ENCODE data around the gene IGF1R. TPM values are rescaled to one million over a fixed set of nuclear protein-coding genes. Genes with fewer than 3 reads are reported as not detected.

The IGF1R gene
- total RNA-seq, 6 donors from 2014 or later: 31.0 to 142 (median 63.8) TPM

DNA sequence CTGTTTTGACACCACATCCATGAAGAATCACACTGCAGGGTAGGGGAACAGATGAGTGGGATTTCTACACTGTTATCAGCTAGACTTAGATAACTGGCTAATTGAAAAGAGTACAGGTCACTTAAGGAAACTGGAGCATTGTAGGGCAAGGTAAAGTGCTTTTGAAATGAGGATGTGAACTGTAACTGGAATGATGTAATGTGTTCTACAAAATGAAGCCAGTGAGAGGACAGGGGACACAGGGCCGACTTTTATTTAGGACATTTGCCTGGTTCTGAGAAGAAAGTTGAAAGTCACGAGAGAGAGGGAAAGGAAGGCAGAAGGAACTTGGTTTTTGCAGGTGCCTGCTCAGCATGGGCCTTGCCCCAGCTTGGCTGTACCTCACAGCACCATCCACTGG lies 50.5 kb downstream of the IGF1R start:
- WGBS, 2 donors: 53 to 69% methylated on average over 2 of the region's 2 CpGs

DNA sequence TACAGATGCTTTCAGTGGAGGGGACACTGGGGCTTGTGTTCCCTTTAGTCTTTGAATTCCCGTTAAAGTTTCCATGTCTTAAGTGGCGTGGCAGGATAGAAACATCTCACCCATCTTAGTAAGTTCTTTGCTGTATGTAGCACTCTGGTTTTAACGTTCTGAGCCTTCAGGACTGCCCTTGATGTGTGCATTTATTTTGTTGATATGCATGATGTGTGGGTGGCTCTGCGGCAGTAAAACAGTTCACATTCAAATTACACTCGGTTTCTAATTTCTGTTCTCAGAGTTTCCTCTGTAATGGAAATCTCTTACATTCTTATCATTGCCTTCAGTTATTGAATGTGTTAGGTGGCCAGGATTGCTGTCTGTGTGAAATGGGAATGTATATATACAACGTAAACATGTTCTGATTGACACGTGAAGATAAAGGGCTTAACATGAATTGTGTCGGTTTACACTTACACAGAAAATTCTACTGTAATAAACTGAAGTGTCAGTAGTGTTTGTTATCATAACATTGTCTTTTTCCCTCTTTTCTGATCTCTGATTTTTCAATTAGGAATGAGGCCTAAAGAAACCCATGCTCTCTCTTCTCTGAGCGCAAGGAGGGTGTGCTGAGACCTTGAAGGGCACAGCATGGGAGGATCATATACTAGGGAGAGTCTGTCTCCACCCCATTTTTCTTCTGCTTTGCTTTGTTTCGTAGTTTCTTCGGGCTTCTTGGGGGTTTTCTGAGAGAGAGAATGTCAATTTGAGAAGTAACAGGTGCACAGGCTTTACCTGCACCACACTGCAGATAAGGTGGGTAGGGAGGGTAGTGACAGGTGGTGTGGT lies 51.5 kb downstream of the IGF1R start:
- DNase-seq (no peak), ATAC-seq (ENCODE audit: low FRiP score in 2 of 2) (no peak)
- no peak overlapping the region for H3K27ac ChIP-seq
- no peaks in the 10 kb centered on the region for H3K9me3 ChIP-seq
- no peaks in the 10 kb centered on the region for H3K27me3 ChIP-seq
- H3K4me3 ChIP-seq: no peak overlapping the region
- TF ChIP-seq, protein P1, sequence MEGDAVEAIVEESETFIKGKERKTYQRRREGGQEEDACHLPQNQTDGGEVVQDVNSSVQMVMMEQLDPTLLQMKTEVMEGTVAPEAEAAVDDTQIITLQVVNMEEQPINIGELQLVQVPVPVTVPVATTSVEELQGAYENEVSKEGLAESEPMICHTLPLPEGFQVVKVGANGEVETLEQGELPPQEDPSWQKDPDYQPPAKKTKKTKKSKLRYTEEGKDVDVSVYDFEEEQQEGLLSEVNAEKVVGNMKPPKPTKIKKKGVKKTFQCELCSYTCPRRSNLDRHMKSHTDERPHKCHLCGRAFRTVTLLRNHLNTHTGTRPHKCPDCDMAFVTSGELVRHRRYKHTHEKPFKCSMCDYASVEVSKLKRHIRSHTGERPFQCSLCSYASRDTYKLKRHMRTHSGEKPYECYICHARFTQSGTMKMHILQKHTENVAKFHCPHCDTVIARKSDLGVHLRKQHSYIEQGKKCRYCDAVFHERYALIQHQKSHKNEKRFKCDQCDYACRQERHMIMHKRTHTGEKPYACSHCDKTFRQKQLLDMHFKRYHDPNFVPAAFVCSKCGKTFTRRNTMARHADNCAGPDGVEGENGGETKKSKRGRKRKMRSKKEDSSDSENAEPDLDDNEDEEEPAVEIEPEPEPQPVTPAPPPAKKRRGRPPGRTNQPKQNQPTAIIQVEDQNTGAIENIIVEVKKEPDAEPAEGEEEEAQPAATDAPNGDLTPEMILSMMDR (IDR thresholded peaks at IDR 0.05): no peak
- TF ChIP-seq POLR2A (IDR thresholded peaks at IDR 0.05): no peak
- TF ChIP-seq POLR2AphosphoS5 (IDR thresholded peaks at IDR 0.05): no peak
- TF ChIP-seq EP300 (IDR thresholded peaks at IDR 0.05): no peak
- H3K4me1 ChIP-seq: peaks cover 19 to 37% (median 29%) of the 10 kb centered on the region in 4 donors
- WGBS, 2 donors: 70 to 76% methylated on average over 11 of the region's 11 CpGs
- H3K36me3 ChIP-seq: no peaks in the 10 kb centered on the region

More for the DNA sequence above, 50.5 kb downstream of the IGF1R start:
- no peak overlapping the region for H3K4me3 ChIP-seq
- ATAC-seq (ENCODE audit: low FRiP score in 2 of 2): no peak
- DNase-seq: no peak
- no peaks in the 10 kb centered on the region for H3K27me3 ChIP-seq
- H3K4me1 ChIP-seq: peaks cover 19 to 36% (median 24%) of the 10 kb centered on the region in 4 donors
- no peaks in the 10 kb centered on the region for H3K36me3 ChIP-seq
- no peaks in the 10 kb centered on the region for H3K9me3 ChIP-seq
- TF ChIP-seq EP300 (IDR thresholded peaks at IDR 0.05) (no peak), POLR2A (IDR thresholded peaks at IDR 0.05) (no peak), POLR2AphosphoS5 (IDR thresholded peaks at IDR 0.05) (no peak)
- TF ChIP-seq, protein P1 (IDR thresholded peaks at IDR 0.05): no peak
- H3K27ac ChIP-seq: no peak overlapping the region

DNA sequence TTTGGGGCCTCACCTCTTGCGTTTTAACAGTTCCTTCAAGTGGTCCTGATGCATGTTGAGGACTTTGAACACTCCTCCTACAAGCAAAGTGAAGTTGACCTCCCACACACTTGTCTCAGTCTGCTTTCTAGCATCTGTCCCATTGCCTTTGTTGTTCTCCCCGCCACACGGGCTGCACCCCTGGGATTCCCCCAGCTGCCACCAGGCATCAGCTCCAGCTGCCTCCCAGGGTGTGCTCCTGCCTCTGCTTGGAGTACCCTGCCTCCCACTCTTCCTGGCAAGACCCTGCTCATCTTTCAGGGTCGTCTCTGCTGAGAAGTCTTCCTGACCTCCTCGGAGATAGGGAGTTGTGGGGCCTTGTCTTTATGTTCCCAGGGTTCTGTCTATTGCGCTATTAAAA lies 52.2 kb downstream of the IGF1R start:
- DNase-seq: peak in 1 of 2 donors; percentile 13
- 84 to 86% methylated on average over 6 of the region's 6 CpGs for WGBS, 2 donors

DNA sequence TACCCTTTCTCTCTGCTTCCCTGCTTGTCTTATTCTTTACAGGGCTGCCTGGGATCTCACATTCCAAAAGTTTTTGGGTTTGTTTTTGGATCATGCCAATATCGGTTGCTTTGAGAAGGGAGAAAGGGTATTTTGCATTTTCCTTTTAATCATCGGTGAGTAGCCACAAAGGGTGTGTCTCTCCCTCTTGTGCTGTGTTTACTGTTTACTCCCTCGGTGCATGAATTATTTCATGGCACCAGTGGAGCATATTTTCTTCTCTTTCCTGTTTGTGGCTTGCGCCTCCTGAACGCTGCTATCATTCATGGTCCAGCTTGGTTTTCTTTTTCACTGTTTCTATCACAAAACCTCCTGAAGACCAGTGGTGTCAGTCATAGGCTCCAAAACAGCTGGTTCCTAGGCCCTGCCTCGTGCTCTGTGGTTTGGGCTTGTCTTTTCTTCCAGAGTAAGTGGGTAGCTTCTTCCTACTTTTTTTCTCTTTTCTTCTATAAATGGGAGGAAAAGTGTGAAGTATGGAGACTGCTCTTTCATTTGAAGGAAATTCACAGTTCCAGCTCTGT lies 54.9 kb downstream of the IGF1R start:
- no peak overlapping the region for H3K4me3 ChIP-seq
- 35 to 38% methylated on average over 6 of the region's 6 CpGs for WGBS, 2 donors
- ATAC-seq (ENCODE audit: low FRiP score in 2 of 2): no peak
- peaks cover 18 to 40% (median 28%) of the 10 kb centered on the region in 4 donors for H3K4me1 ChIP-seq
- H3K27me3 ChIP-seq: no peaks in the 10 kb centered on the region
- DNase-seq: no peak
- TF ChIP-seq POLR2AphosphoS5 (IDR thresholded peaks at IDR 0.05) (no peak), POLR2A (IDR thresholded peaks at IDR 0.05) (no peak), EP300 (IDR thresholded peaks at IDR 0.05) (no peak)
- TF ChIP-seq, protein P1 (IDR thresholded peaks at IDR 0.05): no peak
- H3K27ac ChIP-seq: peak overlapping the region in 1 of 4 donors; percentile 12
- peaks cover 0 to 7% (median 4%) of the 10 kb centered on the region in 4 donors for H3K36me3 ChIP-seq
- no peaks in the 10 kb centered on the region for H3K9me3 ChIP-seq

More for the DNA sequence above, 52.2 kb downstream of the IGF1R start:
- Histone ChIP-seq H3K36me3 (no peaks in the 10 kb centered on the region), H3K4me3 (no peak overlapping the region), H3K27me3 (no peaks in the 10 kb centered on the region), H3K4me1 (peaks cover 19 to 43% (median 31%) of the 10 kb centered on the region in 4 donors), H3K9me3 (no peaks in the 10 kb centered on the region), H3K27ac (no peak overlapping the region)
- no peak for ATAC-seq (ENCODE audit: low FRiP score in 2 of 2)
- TF ChIP-seq POLR2AphosphoS5 (IDR thresholded peaks at IDR 0.05) (no peak), EP300 (IDR thresholded peaks at IDR 0.05) (no peak)

DNA sequence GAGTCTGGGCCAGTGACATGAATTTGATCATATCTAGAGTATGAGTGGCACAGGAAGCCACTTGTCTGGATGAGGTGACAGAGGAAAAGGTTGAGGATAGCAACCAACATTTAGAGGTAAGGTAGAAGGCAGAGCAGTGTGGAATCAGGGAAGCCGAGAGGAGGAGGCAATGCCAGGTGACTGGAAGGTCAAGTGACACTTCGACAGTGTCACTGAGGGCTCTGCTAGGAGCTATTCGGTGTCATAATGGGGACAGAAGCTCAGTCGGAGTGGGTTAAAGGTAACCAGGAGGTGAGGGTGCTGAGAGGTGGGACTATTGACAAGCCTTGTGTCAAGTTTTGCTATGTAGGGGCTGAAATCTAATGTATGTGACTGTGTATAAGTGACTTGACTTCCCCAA lies 56.7 kb downstream of the IGF1R start:
- WGBS, 2 donors: 91 to 95% methylated on average over 4 of the region's 4 CpGs
- TF ChIP-seq, protein P1 (IDR thresholded peaks at IDR 0.05): no peak
- TF ChIP-seq EP300 (IDR thresholded peaks at IDR 0.05) (no peak), POLR2A (IDR thresholded peaks at IDR 0.05) (no peak), POLR2AphosphoS5 (IDR thresholded peaks at IDR 0.05) (no peak)
- H3K4me1 ChIP-seq: peaks cover 13 to 39% (median 26%) of the 10 kb centered on the region in 4 donors

More for the DNA sequence above, 56.7 kb downstream of the IGF1R start:
- no peak overlapping the region for H3K4me3 ChIP-seq
- DNase-seq (no peak), ATAC-seq (ENCODE audit: low FRiP score in 2 of 2) (no peak)
- no peaks in the 10 kb centered on the region for H3K9me3 ChIP-seq
- H3K27me3 ChIP-seq: no peaks in the 10 kb centered on the region
- no peak overlapping the region for H3K27ac ChIP-seq
- H3K36me3 ChIP-seq: peaks cover 0 to 9% (median 5%) of the 10 kb centered on the region in 4 donors
